GM19438 (cell line): ENCODE measurements around the gene RNF41.

Experiments
- ATAC-seq: cut with Tn5 transposase; IDR thresholded peaks from one replicate; pipeline ENCODE4 v1.9.1; 2021; ENCODE audit warnings: low read depth; ENCODE audit not compliant: unreplicated experiment

The RNF41 gene

DNA sequence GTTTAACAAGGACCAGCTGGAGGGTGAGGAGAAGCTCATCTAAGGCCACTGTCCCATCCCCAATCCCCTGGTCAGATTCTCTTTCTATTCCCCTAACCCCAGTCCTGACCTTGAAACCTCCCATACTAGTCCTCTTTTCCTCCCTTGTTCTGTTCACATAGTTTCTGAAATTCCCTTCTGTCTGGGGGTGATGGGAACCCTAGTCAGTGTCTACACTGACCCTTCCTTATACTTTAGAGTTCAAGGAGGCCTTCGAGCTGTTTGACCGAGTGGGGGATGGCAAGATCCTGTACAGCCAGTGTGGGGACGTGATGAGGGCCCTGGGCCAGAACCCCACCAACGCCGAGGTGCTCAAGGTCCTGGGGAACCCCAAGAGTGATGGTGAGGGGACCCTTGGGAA is 66.9 kb downstream of the RNF41 start:
- no peak for ATAC-seq

DNA sequence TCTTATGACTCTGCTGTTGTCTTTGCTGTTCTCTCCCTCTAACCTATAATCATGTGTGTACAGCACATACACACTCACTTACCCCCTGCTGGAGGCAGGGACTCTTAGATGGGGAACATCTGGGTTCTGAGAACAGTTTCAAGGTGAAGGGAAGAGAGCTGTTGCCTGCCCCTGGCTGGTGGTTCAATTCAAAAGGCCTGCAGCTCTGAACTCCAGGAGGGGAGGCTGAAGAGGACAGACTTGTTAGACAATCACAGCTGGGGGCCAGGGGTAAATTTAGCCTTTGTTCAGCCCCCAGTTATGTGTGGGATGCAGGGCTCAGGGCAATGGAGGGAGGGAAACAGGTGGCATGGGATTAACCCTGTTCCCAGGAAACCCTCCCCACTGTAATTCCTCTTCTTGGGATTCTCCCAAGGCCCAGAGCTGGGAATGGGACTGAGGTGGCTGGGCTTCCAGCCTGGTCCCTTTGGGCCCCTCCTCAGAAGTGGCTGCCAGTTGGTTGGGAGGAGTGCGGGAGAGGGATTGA is 67.4 kb downstream of the RNF41 start:
- no peak for ATAC-seq

DNA sequence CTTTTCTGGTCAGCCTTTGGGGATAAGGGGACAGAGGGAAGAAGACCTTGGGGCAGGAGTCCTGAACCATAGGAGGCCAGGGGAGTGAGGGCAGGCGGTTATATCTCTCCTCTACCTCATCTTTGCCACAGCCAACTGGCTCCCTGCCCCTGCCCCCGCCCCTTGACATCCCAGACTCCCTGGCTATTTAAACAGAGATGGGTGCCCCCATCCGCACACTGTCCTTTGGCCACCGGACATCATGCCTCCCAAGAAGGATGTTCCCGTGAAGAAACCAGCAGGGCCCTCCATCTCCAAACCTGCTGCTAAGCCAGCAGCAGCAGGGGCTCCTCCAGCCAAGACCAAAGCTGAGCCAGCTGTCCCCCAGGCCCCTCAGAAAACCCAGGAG is 68.0 kb downstream of the RNF41 start:
- ATAC-seq, result no peak

DNA sequence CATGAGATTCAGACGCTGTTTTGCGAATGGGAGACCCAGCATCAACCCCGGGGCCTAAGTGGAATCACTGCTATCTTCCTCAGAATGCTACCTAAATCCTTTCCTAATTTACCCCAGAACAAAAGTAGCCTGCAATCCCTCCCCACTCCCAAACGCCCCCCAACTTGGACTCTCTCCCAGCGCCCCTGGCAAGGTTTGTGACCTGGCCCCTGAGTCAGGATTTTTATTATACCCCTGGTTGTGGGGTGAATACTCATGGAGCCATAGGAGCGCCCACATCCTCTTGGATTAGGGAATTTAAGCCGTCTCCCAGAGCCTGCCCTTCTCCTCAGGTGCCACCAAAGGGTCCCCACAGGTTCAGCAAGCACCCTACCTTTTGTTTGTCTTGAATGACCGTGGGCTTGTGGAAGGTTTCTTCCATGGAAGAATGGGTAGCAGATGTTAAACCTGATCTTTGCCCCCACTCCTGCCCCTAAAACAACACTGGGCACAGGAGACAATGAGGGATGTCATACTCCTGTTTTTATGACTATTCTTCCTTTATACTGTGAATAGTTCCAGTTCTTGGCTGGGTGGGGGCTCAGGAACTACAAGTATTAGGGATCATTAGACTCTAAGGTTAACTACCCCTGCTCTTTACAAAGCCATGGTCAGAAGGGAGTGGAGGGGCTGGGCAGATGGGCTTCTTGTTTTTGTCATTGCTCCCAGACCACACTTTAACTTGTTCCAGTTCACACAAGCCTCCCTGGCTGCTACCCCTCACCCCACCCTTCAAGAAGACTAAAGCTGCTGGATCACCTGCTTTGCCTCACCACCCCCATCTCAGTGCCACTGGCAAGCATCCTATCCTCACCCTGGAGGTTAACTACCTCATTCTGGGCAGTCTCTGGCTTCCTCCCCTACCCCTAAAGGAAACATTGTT is 68.7 kb downstream of the RNF41 start:
- no peak for ATAC-seq
